ENCODE measurements around the gene GREB1L.

The GREB1L gene

GRCh38 chr18:21300908-21301200, 58.8 kb downstream of the GREB1L start:
- H3K27me3 Mint-ChIP-seq (ENCODE audit: low read depth), result no peaks in the 10 kb centered on the region
- no peaks in the 10 kb centered on the region for H3K9me3 Mint-ChIP-seq

DNA sequence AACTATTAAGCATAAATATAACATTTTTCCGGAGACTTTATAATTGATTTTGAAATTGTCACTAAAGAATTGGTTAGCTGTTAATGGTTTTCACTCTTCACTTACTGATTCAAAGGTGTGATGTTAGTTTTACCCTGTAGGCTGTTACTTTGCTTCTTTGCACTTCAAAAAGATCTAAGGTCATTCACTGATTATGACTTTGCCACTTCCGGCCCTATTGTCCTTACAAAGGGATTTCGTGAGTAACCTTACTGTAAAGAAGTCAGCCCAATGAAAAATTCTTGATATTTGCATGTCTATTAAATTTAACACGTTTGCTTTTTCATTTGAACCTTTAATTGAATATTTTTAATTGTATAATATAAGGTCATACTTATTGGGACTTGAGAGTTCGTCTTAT, 61.4 kb downstream of the GREB1L start:
- Mint-ChIP-seq H3K9me3 (no peaks in the 10 kb centered on the region), H3K27ac (no peak overlapping the region), H3K4me1 (no peaks in the 10 kb centered on the region), H3K36me3 (ENCODE audit: low read depth) (no peaks in the 10 kb centered on the region), H3K4me3 (no peak overlapping the region), H3K27me3 (ENCODE audit: low read depth) (no peaks in the 10 kb centered on the region)
- no peak for TF ChIP-seq CTCF (IDR thresholded peaks at IDR 0.05; ENCODE audit: unreplicated experiment in 3 of 3)

More at GRCh38 chr18:21300908-21301200, 58.8 kb downstream of the GREB1L start:
- no peak for TF ChIP-seq CTCF (IDR thresholded peaks at IDR 0.05; ENCODE audit: unreplicated experiment in 3 of 3)
- Mint-ChIP-seq H3K27ac (no peak overlapping the region), H3K4me1 (no peaks in the 10 kb centered on the region), H3K36me3 (ENCODE audit: low read depth) (no peaks in the 10 kb centered on the region), H3K4me3 (no peak overlapping the region)

- Mint-ChIP-seq H3K36me3 (ENCODE audit: low read depth) (no peaks in the 10 kb centered on the region), H3K4me1 (no peaks in the 10 kb centered on the region), H3K27me3 (ENCODE audit: low read depth) (no peaks in the 10 kb centered on the region), H3K27ac (no peak overlapping the region), H3K4me3 (no peak overlapping the region), H3K9me3 (no peaks in the 10 kb centered on the region)
- no peak for TF ChIP-seq CTCF (IDR thresholded peaks at IDR 0.05; ENCODE audit: unreplicated experiment in 3 of 3)
Measured at GRCh38 chr18:21303895-21304294, 61.9 kb downstream of the GREB1L start.

GRCh38 chr18:21305621-21306020, 63.6 kb downstream of the GREB1L start:
- no peak for TF ChIP-seq CTCF (IDR thresholded peaks at IDR 0.05; ENCODE audit: unreplicated experiment in 3 of 3)
- Mint-ChIP-seq H3K36me3 (ENCODE audit: low read depth) (no peaks in the 10 kb centered on the region), H3K27ac (no peak overlapping the region), H3K4me3 (no peak overlapping the region), H3K27me3 (ENCODE audit: low read depth) (no peaks in the 10 kb centered on the region), H3K9me3 (no peaks in the 10 kb centered on the region), H3K4me1 (no peaks in the 10 kb centered on the region)

DNA sequence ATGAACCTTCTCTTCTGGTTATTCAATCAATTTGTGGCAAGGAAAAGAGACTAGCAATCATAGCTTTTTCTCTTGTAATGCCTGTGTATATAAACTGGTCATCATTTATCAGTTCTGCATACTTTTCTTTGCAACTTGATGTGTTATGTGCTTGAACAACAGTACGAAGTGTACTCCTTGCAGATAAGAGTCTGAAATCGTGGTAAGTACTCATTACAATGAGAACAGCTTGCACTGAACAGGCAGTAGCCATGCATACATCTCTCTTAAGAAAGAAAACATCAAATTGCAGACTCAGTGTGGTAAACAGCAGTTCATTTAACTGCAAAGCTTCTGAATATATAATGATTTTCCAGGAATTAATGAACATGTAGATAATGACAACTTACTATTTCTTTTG, 64.3 kb downstream of the GREB1L start:
- Mint-ChIP-seq H3K27ac (no peak overlapping the region), H3K9me3 (no peaks in the 10 kb centered on the region), H3K4me1 (no peaks in the 10 kb centered on the region), H3K27me3 (ENCODE audit: low read depth) (no peaks in the 10 kb centered on the region), H3K4me3 (no peak overlapping the region), H3K36me3 (ENCODE audit: low read depth) (no peaks in the 10 kb centered on the region)
- TF ChIP-seq CTCF (IDR thresholded peaks at IDR 0.05; ENCODE audit: unreplicated experiment in 3 of 3), result no peak

GRCh38 chr18:21307578-21307977, 65.5 kb downstream of the GREB1L start:
- no peaks in the 10 kb centered on the region for H3K36me3 Mint-ChIP-seq (ENCODE audit: low read depth)
- no peaks in the 10 kb centered on the region for H3K27me3 Mint-ChIP-seq (ENCODE audit: low read depth)

More at GRCh38 chr18:21307578-21307977, 65.5 kb downstream of the GREB1L start:
- Mint-ChIP-seq H3K9me3 (no peaks in the 10 kb centered on the region), H3K4me3 (no peak overlapping the region), H3K4me1 (no peaks in the 10 kb centered on the region), H3K27ac (no peak overlapping the region)
- TF ChIP-seq CTCF (IDR thresholded peaks at IDR 0.05; ENCODE audit: unreplicated experiment in 3 of 3), result no peak
